DND-41 (cell line): ENCODE data around the gene GCN1.

Source experiments
- CTCF ChIP-seq: IDR thresholded peaks from 2 replicates; pipeline ENCODE4 v1.5.1; 2012; ENCODE audit warnings: borderline replicate concordance, low read length, moderate library complexity, mild to moderate bottlenecking; ENCODE audit not compliant: poor library complexity, severe bottlenecking; ENCODE audit errors: extremely low read depth
- EZH2 ChIP-seq: IDR thresholded peaks from 3 replicates; pipeline ENCODE4 v1.6.1; 2012; ENCODE audit warnings: borderline replicate concordance, low read depth, mild to moderate bottlenecking, moderate library complexity, low read length, inconsistent platforms; ENCODE audit not compliant: severe bottlenecking

GRCh38 chr12:120086801-120087621 lies 107.5 kb downstream of the GCN1 start:
- peak; percentile 97 for TF ChIP-seq CTCF
- TF ChIP-seq EZH2 = no peak
